Esophagus squamous epithelium (tissue), 4 donors: Measurements from ENCODE around the gene GNG13.

Source experiments
- CTCF ChIP-seq, 6 experiments: fragments of 450-650 bp in 4 of 6; fragments of 200-600 bp in 2 of 6; sonication (generic) in 2 of 6; IDR thresholded peaks; one replicate each; pipeline ENCODE4 v1.5.1; 2016 to 2019; ENCODE audit warnings: antibody characterized with exemption in 6 of 6, mild to moderate bottlenecking in 4 of 6, moderate library complexity in 4 of 6
- POLR2A ChIP-seq, 4 donors: fragments of 450-650 bp; IDR thresholded peaks; one replicate each; pipeline ENCODE4 v1.6.1; 2017; ENCODE audit warnings: antibody characterized with exemption in 4 of 4, mild to moderate bottlenecking in 4 of 4, moderate library complexity in 3 of 4

- TF ChIP-seq CTCF (IDR thresholded peaks at IDR 0.05) (no peak), POLR2A (IDR thresholded peaks at IDR 0.05) (no peak)
Measured at GRCh38 chr16:777826-778225, 22.7 kb downstream of the GNG13 start.
